NCI-H1105 treated with DMSO at 0.1 percent for 48 hours (cell line): ENCODE data around the gene NT5M.
"Not testable (repeated sequence)": the region's sequence is repeated elsewhere in the genome, so short reads cannot be mapped to it uniquely, and the experiment has no call there.

Source experiments
- DNase-seq: peaks from one replicate; lab custom pipeline; 2025; lab: John Stamatoyannopoulos, UW

Gene NT5M

GRCh38 chr17:17303010-17303846 lies at the start of gene NT5M:
NT5M (plus strand) TSS chr17:17303373; CDS start chr17:17303551, 178 bp downstream.
- peak; percentile 81 for DNase-seq

- no peak for DNase-seq
Measured at GRCh38 chr17:17253406-17253805, 49.8 kb upstream of the NT5M start.

DNA sequence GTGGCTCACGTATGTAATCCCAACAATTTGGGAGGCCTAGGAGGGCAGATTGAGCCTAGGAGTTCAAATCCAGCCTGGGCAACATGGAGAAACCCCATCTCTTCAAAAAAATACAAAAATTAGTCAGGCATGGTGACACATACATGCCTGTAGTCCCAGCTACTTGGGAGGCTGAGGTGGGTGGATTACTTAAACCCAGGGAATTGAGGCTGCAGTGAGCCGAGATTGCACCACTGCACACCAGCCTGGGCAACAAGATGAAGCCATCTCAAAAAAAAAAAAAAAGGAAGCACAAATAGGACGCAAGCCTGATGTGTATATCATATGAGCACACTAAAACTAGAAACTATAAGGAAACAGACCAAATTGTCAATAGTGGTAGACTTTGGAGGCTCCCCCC lies 49.1 kb upstream of the NT5M start:
- no peak for DNase-seq

DNA sequence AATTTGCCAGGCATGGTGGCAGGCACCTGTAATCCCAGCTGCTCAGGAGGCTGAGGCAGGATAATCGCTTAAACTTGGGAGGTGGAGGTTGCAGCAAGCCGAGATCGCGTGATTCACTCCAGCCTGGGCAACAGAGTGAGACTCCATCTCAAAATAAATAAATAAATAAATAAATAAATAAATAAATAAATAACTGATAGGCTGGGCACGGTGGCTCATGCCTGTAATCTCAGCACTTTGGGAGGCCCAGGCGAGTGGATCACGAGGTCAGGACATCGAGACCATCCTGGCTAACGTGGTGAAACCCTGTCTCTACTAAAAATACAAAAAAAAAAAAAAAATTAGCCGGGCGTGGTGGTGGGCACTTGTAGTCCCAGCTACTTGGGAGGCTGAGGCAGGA lies 47.5 kb upstream of the NT5M start:
- DNase-seq = not testable (repeated sequence)

GRCh38 chr17:17256316-17256715 lies 46.9 kb upstream of the NT5M start:
- no peak for DNase-seq

DNA sequence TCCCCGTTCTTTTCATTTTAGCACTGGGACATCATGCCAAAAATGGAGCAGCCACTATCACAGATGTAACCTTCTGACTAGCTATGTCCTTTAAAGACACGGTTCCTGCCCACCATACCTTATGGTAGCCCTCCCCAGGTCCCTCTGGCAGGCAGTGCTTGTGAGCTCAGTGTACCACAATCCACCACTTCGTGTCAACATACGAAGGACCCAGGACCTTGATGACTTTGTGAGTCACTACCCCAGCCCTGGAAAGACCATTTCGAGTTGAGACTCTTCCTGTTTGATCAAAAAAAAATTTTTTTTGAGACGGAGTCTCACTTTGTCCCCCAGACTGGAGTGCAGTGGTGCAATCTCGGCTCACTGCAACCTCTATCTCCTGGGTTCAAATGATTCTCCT lies 45.2 kb upstream of the NT5M start:
- DNase-seq = no peak

DNA sequence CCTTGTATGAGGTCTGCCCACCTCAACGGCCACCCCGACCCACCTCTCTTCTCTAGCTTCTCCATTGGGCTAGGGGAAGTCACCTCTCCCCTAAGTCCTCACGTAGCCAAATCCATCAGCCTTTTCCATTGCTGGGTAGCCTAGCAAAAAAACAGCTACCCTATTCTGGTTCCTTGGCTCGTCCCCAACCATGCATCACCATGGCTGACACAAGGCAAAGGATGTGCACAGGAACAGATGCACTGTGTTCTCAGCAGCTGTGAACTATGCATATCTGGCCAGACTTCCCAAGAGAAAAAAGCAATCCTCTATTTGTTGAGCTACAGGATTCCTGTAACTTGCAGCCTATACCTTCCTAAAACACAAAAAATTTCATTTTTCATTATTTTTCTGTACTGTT lies 44.2 kb upstream of the NT5M start:
- DNase-seq = no peak

DNA sequence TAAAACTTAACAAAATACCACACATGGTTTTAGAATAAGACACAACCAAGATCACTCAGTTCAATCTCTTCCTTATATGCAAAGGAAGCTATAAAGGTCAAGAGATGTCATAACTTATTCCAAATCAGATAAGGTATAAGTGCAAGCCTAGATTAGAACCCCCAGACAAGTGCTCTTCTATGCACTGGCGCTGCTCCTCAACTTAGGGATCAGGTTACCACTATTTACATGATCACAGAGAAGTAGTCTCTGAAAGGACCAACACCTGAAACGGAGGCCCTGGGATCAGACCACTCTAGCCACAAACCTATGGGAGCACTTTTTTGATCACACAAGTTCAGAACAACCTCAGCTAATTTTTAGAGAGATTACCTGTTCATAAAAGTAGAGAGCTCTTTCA lies 38.7 kb upstream of the NT5M start:
- DNase-seq = no peak

- no peak for DNase-seq
Measured at GRCh38 chr17:17269926-17270773, 33.0 kb upstream of the NT5M start.

DNA sequence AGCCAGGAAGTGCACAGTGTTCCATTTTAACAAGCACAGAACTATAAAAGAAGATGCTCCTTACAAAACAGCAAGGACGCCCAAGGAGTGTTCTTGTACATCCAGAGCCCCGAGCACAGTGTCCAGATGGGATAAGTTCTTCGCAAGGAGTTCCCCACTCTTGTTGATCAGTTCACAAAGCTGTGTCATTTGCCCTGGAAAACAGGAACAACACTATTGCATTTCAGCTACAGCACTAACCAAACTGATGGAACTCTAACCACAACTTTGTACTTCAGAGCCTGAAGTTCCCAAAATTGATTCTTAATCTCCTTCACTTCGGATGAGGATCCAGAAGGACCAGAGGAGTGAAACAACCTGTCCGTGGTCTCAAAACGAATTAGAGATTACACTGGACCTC lies 27.2 kb upstream of the NT5M start:
- DNase-seq = no peak

- not testable (repeated sequence) for DNase-seq
Measured at GRCh38 chr17:17277431-17277830, 25.7 kb upstream of the NT5M start.

DNA sequence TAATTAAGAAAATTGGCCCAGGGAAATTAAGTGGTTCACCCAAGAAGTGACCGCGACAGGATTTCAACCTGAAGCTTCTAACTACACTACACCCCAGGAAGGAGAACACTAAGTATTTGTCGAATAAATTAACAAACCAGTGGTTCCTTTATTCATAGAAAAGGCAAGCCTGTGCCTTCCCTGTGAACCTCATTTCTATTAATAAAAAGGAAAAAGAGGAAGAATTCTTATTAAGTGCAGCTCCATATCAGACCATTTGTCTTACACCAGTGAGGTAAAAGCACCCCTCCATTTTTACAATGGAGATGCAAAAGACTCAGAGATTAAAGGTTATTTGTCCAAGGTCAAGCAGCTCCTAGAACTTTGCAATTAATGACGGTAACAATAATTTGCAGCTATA lies 23.9 kb upstream of the NT5M start:
- DNase-seq = no peak

DNA sequence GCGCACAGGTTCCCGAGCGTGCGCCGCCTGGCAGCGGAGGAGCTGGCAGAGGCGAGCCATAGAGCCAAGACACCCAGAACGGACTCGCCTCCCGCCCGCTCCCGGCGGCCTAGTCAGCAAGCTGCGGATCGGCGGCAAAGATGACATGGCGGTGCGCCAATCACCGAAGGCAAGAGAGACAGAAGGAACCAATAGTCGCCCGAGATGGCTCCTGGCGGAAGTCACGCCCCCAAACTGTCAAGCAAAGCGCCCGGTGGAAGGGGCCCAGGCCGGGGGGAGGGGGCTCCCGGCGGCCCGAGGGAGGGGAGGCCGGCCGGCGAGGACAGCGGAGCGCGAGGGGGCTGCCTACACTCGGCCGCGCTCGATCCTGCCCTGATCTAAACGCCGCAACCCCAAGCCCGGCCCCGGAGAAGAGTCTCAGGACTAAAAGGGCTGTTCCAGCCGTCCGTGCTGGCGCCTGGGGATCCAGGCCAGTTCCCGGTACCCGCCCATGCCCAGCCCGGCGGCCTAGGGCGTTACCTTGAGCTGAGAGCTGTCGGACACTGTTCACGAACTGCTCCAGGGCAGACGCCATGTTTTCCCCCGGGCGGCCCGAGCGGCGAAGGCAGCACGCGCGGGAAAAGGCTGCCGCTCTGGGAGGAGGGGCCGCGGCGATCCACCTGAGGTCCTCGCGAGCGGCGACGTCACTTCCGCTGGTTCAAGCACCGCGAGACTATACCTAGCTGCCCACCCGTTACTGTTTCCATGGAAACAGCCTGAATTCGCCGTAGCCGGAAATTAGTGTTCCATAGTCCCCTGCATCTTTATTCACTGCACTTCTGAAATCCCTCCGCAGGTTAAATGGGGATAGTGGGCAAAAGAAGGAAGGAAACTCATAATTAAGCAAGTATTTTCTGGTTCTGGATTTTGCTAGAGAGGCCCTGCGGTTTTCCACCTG lies 22.3 kb upstream of the NT5M start, which contains the start of gene COPS3:
Gene COPS3 (minus strand): TSS at position 634 of the 937 bp plus-strand sequence. CDS start 60 bp downstream, at position 574.
- DNase-seq = peak; percentile 99

DNA sequence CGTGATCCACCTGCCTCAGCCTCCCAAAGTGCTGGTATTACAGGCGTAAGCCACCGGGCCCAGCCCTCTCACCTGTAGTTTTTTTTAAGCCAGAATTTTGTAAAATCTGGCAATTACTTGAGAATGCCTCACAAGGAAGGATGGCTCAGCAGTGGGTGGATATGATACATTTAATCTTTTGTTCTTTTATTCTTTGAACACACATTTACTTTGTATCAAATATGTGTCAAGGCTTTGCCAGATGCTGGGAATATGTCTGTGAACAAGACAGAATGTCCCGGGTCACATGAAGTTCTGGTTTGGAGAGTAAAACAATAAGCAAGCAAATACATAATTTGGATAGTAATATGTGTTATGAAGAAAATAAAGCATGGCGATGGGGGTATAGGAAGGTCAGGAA lies 17.2 kb upstream of the NT5M start:
- DNase-seq = no peak

- DNase-seq = no peak
Measured at GRCh38 chr17:17289086-17289485, 14.1 kb upstream of the NT5M start.

GRCh38 chr17:17289701-17290100 lies 13.5 kb upstream of the NT5M start:
- no peak for DNase-seq

- DNase-seq = no peak
Measured at GRCh38 chr17:17295141-17295540, 8.0 kb upstream of the NT5M start.

- DNase-seq = no peak
Measured at GRCh38 chr17:17297217-17297616, 6.0 kb upstream of the NT5M start.

DNA sequence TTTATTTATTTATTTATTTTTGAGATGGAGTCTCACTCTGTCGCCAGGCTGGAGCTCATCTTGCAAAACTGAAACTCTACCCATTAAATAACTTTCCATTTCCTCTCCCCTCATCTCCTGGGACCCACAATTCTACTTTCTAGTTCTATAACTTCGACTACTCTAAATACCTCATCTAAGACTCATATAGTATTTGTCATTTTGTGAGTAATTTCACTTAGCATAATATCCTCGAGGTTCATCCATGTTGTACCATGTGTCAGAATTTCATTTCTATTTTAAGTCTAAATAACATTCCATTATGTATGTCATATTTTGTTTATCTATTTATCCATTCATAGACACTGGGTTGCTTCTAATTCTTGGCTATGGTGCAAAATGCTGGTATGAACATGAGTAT lies 5.1 kb upstream of the NT5M start:
- DNase-seq = no peak

- DNase-seq = no peak
Measured at GRCh38 chr17:17300624-17301568, 2.3 kb upstream of the NT5M start.

DNA sequence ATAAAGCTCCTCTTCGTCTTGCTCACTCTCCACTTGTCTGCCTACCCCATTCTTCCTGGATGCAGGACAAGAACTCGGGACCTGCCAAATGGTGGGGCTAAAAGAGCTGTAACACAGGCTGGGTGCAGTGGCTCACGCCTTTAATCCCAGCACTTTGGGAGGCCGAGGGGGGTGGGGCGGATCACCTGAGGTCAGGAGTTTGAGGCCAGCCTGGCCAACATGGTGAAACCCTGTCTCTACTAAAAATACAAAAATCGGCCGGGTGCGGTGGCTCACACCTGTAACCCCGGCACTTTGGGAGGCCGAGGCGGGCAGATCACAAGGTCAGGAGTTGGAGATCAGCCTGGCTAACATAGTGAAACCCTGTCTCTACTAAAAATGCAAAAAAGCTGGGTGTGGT lies 1.5 kb upstream of the NT5M start:
- not testable (repeated sequence) for DNase-seq
